AG04449 (cell line): ENCODE results near the gene UNC93A.
"Not testable (repeated sequence)": the region's sequence is repeated elsewhere in the genome, so short reads cannot be mapped to it uniquely, and the experiment has no call there.

Experiments used
- CTCF ChIA-PET: fragments of 350-600 bp; formaldehyde crosslinking; extraction: SDS; loops from one replicate; lab custom pipeline; 2021; ENCODE audit warnings: antibody characterized with exemption; lab: Yijun Ruan, JAX
- POLR2A ChIA-PET: fragments of 400-600, 350-600 bp; formaldehyde crosslinking; extraction: SDS; loops from one replicate; lab custom pipeline; 2020; ENCODE audit warnings: antibody characterized with exemption, inconsistent platforms; lab: Yijun Ruan, JAX
- DNase-seq: peaks from one replicate; pipeline ENCODE4 v3.0.0-alpha.2; 2010; ENCODE audit warnings: low read depth, low spot score
- H3K4me3 ChIP-seq: 2 replicates; pipeline ENCODE4 v1.5.1; 2011; ENCODE audit warnings: low read depth, mild to moderate bottlenecking, control low read depth, low read length
- TF ChIP-seq, protein P1 (sequence below): IDR thresholded peaks from one replicate; pipeline ENCODE4 v1.5.1; 2011; ENCODE audit warnings: mild to moderate bottlenecking, moderate library complexity, low read length, control low read depth, inconsistent platforms; ENCODE audit not compliant: insufficient read depth; ENCODE audit errors: missing control alignments

The UNC93A gene

DNA sequence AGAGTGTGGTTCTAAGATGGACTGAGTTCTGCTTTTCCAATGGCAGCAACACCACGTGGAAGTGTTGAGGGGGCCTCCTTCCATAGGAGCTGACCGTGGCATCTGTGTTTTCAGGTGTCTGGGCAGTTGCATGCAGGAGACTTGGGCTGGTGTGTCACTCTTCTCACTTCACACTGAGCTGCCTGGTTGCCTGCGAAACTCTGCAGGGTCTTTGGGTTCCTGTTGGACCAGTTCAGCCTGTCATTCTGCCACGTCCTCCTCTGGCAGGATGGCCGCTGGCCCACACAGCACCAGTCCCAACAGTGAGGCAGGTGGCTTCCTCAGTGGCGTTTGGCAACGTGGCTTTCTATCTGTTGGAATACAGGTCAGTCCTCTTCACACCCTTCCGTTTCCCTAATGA is 16.1 kb upstream of the UNC93A start:
- no peak for DNase-seq
- ChIA-PET POLR2A (no interaction called here), CTCF (no interaction called here)
- no peak overlapping the region for H3K4me3 ChIP-seq
- TF ChIP-seq, protein P1, sequence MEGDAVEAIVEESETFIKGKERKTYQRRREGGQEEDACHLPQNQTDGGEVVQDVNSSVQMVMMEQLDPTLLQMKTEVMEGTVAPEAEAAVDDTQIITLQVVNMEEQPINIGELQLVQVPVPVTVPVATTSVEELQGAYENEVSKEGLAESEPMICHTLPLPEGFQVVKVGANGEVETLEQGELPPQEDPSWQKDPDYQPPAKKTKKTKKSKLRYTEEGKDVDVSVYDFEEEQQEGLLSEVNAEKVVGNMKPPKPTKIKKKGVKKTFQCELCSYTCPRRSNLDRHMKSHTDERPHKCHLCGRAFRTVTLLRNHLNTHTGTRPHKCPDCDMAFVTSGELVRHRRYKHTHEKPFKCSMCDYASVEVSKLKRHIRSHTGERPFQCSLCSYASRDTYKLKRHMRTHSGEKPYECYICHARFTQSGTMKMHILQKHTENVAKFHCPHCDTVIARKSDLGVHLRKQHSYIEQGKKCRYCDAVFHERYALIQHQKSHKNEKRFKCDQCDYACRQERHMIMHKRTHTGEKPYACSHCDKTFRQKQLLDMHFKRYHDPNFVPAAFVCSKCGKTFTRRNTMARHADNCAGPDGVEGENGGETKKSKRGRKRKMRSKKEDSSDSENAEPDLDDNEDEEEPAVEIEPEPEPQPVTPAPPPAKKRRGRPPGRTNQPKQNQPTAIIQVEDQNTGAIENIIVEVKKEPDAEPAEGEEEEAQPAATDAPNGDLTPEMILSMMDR = no peak

DNA sequence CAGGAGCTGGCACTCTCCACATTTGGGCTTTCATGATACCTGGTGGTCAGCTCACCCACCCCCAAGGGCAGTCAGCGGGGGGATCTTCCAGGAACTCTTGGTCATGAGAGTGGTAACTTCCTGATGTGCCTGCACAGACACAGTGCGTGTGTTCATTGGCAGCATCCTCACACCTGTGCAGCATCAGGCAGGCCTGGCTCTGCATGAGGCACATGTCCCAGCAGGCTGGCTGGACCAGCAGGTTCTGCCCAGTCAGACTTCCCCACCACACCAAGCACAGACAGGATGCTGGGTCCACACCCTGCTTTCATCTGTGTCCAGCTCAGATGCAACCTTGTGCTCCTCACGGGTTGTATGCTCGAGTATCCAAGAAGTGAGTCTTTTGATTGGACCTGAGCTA is 15.7 kb upstream of the UNC93A start:
- TF ChIP-seq, protein P1 = no peak
- ChIA-PET CTCF (no interaction called here), POLR2A (no interaction called here)
- H3K4me3 ChIP-seq = no peak overlapping the region
- no peak for DNase-seq

- TF ChIP-seq, protein P1 = no peak
- DNase-seq = no peak
- CTCF ChIA-PET = no interaction called here
- POLR2A ChIA-PET = no interaction called here
- no peak overlapping the region for H3K4me3 ChIP-seq
Observed at GRCh38 chr6:167276772-167277533, 14.2 kb upstream of the UNC93A start.

DNA sequence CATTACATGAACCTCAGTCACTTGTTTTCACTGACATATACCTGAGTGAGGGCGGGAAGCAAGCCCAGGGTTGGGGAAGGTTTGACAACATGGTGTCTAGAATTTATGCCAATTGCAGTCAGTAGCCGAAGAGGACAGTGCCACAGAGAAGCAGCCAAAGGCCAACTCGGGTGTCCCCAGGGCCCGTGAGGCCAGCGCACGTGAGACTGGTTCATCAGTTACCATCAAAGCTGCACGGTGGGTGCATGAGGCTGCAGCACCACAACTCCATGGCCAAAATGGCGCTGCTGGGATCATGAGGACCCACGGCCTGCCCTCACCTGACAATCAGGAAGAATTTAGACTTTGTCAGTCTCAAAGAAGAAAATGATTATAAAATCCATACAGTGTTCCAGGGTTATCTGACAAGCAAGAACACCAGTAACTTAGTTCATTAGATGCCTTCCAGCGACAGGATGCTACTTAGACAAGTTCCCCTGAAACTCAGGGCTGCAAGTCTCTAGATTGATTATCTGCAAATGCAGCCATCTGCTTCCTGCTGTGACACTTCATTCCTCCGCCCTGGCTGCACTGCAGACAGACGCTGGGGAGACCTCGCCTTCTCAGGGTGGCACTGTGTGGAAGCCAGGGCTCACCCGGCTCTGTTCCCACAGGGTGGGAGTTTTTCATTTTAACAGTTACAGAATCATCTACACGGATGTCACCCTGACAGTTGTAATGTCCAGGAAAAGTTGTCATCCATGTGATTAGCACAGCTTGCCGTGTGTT is 12.8 kb upstream of the UNC93A start:
- H3K4me3 ChIP-seq, CTCF ChIA-PET, POLR2A ChIA-PET, DNase-seq: not testable (repeated sequence)

DNA sequence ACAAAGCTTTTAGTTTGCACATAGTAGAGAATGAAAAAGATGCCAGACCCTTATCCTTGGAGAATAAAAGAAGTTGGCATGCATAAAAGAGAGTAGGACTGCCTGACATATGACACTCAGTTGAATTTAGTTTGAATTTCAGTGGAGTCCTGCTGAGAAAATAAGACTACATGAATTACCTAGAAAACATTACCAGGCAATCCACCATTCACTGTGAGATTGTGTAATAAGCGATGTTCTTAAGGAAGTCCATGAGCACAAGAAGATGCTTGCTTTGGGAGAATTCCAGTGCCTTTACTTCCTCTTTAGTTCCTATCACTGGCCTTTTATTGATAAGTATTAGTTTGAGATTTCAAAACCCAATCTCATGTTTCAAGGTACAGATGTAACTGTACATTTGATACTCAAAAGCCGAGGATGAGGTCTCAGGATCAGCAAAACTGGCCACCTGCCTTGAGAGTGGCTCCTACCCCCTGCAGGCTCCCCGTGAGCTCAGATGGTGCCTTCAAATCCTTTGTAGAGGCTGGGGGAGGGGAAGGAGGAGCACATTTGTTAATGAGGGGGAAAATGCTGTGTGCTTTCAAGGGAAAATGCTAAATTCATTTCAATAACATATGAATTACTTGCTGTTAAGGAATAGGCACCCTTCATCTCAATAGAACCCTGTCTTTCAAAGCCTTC is 11.2 kb upstream of the UNC93A start:
- ChIA-PET POLR2A (no interaction called here), CTCF (no interaction called here)
- TF ChIP-seq, protein P1 = no peak
- H3K4me3 ChIP-seq = no peak overlapping the region
- DNase-seq = no peak

DNA sequence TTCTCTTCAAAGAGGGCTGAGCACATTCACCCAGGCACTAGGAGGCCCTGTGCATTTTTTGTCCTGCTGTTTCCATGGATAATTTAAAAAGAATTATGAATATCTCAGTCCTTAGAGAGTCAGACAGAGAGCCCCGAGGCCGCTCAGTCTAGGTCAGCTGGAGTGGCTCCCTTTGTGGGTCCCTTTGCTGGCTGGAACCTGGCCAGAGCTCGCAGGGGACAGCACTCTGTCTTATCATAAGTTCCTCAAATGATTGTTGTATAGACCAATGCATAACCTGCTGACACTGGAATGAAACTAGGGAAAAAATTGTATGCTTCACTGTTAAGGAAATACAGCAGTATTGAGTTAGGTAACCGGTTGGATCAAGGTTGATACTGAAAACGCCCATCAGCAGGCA is 10.6 kb upstream of the UNC93A start:
- POLR2A ChIA-PET, DNase-seq, CTCF ChIA-PET, H3K4me3 ChIP-seq: not testable (repeated sequence)

GRCh38 chr6:167282165-167282564 is 8.9 kb upstream of the UNC93A start:
- ChIA-PET CTCF (no interaction called here), POLR2A (no interaction called here)
- DNase-seq = no peak
- no peak overlapping the region for H3K4me3 ChIP-seq
- TF ChIP-seq, protein P1 = no peak

DNA sequence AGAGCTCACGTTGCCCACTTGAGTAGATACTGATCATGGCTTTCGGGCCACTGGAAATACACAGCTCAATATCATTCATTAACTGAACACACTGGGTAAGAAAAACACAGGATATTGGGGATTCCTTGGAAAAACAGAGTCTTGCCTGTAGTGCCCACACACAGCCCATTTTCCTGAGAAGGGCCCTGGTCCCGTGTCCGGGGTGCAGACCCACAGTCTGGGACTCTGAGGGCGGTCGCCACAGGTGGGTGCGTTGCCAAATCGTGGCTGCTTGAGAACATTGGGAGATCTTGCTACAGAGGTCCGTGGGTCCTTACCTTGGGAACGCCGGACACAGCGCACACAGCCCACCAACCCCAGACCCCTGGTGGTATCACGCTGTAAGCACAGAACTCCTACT is 6.5 kb upstream of the UNC93A start:
- DNase-seq, POLR2A ChIA-PET, CTCF ChIA-PET: not testable (repeated sequence)

More for the DNA sequence above, 6.5 kb upstream of the UNC93A start:
- not testable (repeated sequence) for H3K4me3 ChIP-seq
